ENCODE data around the gene UBAP1. TPM values are rescaled to one million over a fixed set of nuclear protein-coding genes. Genes with fewer than 3 reads are reported as not detected.

Gene UBAP1
- total RNA-seq, 4 donors from 2014 or later: 42.2 to 63.3 (median 51.9) TPM

Other genes with a start within 250 kb of the UBAP1 start
- gene UBAP2, start 130.2 kb upstream of the UBAP1 start, total RNA-seq: 10 to 100 TPM; 27.2 to 52.5 (median 32.9) TPM
- gene DCAF12, start 52.3 kb upstream of the UBAP1 start, total RNA-seq: 10 to 100 TPM; 21.8 to 31.3 (median 28.8) TPM
- gene KIF24, start 150.2 kb downstream of the UBAP1 start, total RNA-seq: 1 to 10 TPM in 2 of 4 donors, under 1 TPM in 2; 0.68 to 1.4 (median 1.0) TPM
- gene NUDT2, start 150.5 kb downstream of the UBAP1 start, total RNA-seq: 10 to 100 TPM; 13.2 to 19.7 (median 17.0) TPM
- 1 to 10 TPM; 5.7 to 8.8 (median 7.3) TPM for gene MYORG, start 197.9 kb downstream of the UBAP1 start, total RNA-seq